ENCODE data around the gene CD80.

- TF ChIP-seq EZH2 (IDR thresholded peaks at IDR 0.05; ENCODE audit: borderline replicate concordance, low read length) (no peak), CTCF (IDR thresholded peaks at IDR 0.05; ENCODE audit: low read length) (no peak)
Measured at GRCh38 chr3:119557877-119558269, 1.5 kb downstream of the CD80 start.

Measured in OCI-LY1 (cell line).